CD4-positive, alpha-beta T cell (primary cell): Measurements from ENCODE around the gene GET3. TPM values are rescaled to one million over a fixed set of nuclear protein-coding genes. Genes with fewer than 3 reads are reported as not detected.

Experiments
- ATAC-seq: fragments of 200-7000 bp; cut with Tn5 transposase; one replicate; pipeline ENCODE4 v1.10.0; 2022; ENCODE audit warnings: mild to moderate bottlenecking; ENCODE audit not compliant: poor library complexity
- CTCF ChIA-PET: fragments of 350-600 bp; sonication (Branson Sonifier 250); formaldehyde crosslinking; loops from one replicate; lab custom pipeline; 2021; ENCODE audit warnings: antibody characterized with exemption, inconsistent platforms; lab: Charles Lee
- POLR2A ChIA-PET: fragments of 350-600 bp; sonication (Branson Sonifier 250); formaldehyde crosslinking; loops from one replicate; lab custom pipeline; 2021; ENCODE audit warnings: antibody characterized with exemption, inconsistent platforms; lab: Charles Lee
- DNase-seq, 14 experiments: peaks; one replicate each; pipeline ENCODE4 v3.0.0-alpha.2; 2013 to 2020; ENCODE audit warnings: mixed read lengths in 2 of 14
- H3K27ac ChIP-seq, 2 donors: one replicate each; pipeline versions ENCODE4 v1.5.1 to v1.7.0; 2013; ENCODE audit warnings: low read length in 2 of 2, low read depth in 1 of 2, mild to moderate bottlenecking in 1 of 2
- H3K27me3 ChIP-seq, 2 experiments: 1 replicate in 1 of 2; 2 replicates in 1 of 2; pipeline versions ENCODE4 v1.6.1 to v1.7.0; 2013; ENCODE audit warnings: low read length in 2 of 2, control low read depth in 1 of 2, mild to moderate bottlenecking in 1 of 2, moderate library complexity in 1 of 2; ENCODE audit not compliant: insufficient read depth in 2 of 2, control insufficient read depth in 1 of 2
- H3K36me3 ChIP-seq: one replicate; pipeline ENCODE4 v1.6.1; 2013; ENCODE audit warnings: low read length, control low read depth; ENCODE audit not compliant: insufficient read depth
- H3K4me1 ChIP-seq: one replicate; pipeline ENCODE4 v1.6.1; 2013; ENCODE audit warnings: low read length, control low read depth; ENCODE audit not compliant: insufficient read depth
- H3K4me3 ChIP-seq: one replicate; pipeline ENCODE4 v1.5.1; 2013; ENCODE audit warnings: mild to moderate bottlenecking, low read length, moderate library complexity
- H3K9me3 ChIP-seq, 2 experiments: 1 replicate in 1 of 2; 2 replicates in 1 of 2; pipeline versions ENCODE4 v1.6.1 to v1.7.0; 2013; ENCODE audit warnings: low read length in 2 of 2, mild to moderate bottlenecking in 2 of 2, control low read depth in 1 of 2, moderate library complexity in 1 of 2; ENCODE audit not compliant: control insufficient read depth in 1 of 2, insufficient read depth in 1 of 2
- H3K27ac Mint-ChIP-seq: one replicate; pipeline ENCODE4 v1.8.0; 2020; ENCODE audit warnings: mixed read lengths
- H3K27me3 Mint-ChIP-seq: one replicate; pipeline ENCODE4 v1.8.0; 2021; ENCODE audit warnings: mixed read lengths
- H3K36me3 Mint-ChIP-seq: one replicate; pipeline ENCODE4 v1.8.0; 2021; ENCODE audit warnings: low read depth, mixed read lengths
- H3K4me1 Mint-ChIP-seq: one replicate; pipeline ENCODE4 v1.8.0; 2021; ENCODE audit warnings: low read depth, mixed read lengths
- H3K4me3 Mint-ChIP-seq: one replicate; pipeline ENCODE4 v1.8.0; 2020; ENCODE audit warnings: mild to moderate bottlenecking, mixed read lengths
- H3K9me3 Mint-ChIP-seq: one replicate; pipeline ENCODE4 v1.8.0; 2020; ENCODE audit warnings: mixed read lengths
- CTCF ChIP-seq: fragments of 200-600 bp; IDR thresholded peaks from one replicate; pipeline ENCODE4 v1.8.0; 2022; ENCODE audit warnings: antibody characterized with exemption, mild to moderate bottlenecking
- intact Hi-C, 2 experiments: fragments of 100-400 bp; cut with DNase I in 1 of 2; cut with micrococcal nuclease in 1 of 2; formaldehyde crosslinking; loops; one replicate each; pipeline versions ENCODE4 v1.15.1 to v1.9.0; 2023 to 2025; cut with DNase I, micrococcal nuclease
- total RNA-seq, 174 experiments: library from RNA in 2 of 174; stranded (reverse) in 2 of 174; gene quantifications; one replicate each; pipeline ENCODE4 v1.2.3 and lab custom pipeline; 2021 to 2026

The GET3 gene
- total RNA-seq, 2 experiments from 2014 or later, result 13.9 to 14.5 TPM

GRCh38 chr19:12692960-12693359 is 44.3 kb upstream of the GET3 start:
- no peak for DNase-seq
- Mint-ChIP-seq H3K27ac (no peak overlapping the region), H3K27me3 (no peaks in the 10 kb centered on the region), H3K4me1 (peaks cover 8% of the 10 kb centered on the region), H3K4me3 (no peak overlapping the region), H3K36me3 (peaks cover 8% of the 10 kb centered on the region), H3K9me3 (no peaks in the 10 kb centered on the region)
- no peak for ATAC-seq
- Histone ChIP-seq H3K9me3 (no peaks in the 10 kb centered on the region), H3K27ac (no peak overlapping the region), H3K4me3 (no peak overlapping the region), H3K36me3 (peaks cover 2% of the 10 kb centered on the region), H3K27me3 (no peaks in the 10 kb centered on the region), H3K4me1 (peaks cover 23% of the 10 kb centered on the region)
- intact Hi-C loops, result loop anchor here in 1 of 2 experiments (10.0 kb wide), 1 partner anchor 1188 kb away; the partner anchor contains the start of gene ZNF653
- ChIA-PET POLR2A (no interaction called here), CTCF (no interaction called here)
- no peak for TF ChIP-seq CTCF

- peak in 1 of 14 experiments; percentile 20 for DNase-seq
- no peak overlapping the region for H3K4me3 Mint-ChIP-seq
- POLR2A ChIA-PET, result interaction anchor here (2.7 kb wide), 1 partner anchor 13 kb away, joined by 27 read pairs; the partner anchor contains the start of gene DHPS
Measured at GRCh38 chr19:12694641-12695040, 42.7 kb upstream of the GET3 start.

GRCh38 chr19:12695096-12695495 is 42.2 kb upstream of the GET3 start:
- H3K9me3 Mint-ChIP-seq, result no peaks in the 10 kb centered on the region
- no peak for DNase-seq
- Histone ChIP-seq H3K4me1 (peaks cover 23% of the 10 kb centered on the region), H3K27ac (no peak overlapping the region), H3K36me3 (peaks cover 2% of the 10 kb centered on the region), H3K27me3 (no peaks in the 10 kb centered on the region), H3K4me3 (no peak overlapping the region), H3K9me3 (no peaks in the 10 kb centered on the region)
- no peak for TF ChIP-seq CTCF
- no peak for ATAC-seq
- H3K36me3 Mint-ChIP-seq, result peaks cover 16% of the 10 kb centered on the region
- ChIA-PET CTCF (interaction anchor here (1.0 kb wide), 1 partner anchor 82 kb away, joined by 3 read pairs; no protein-coding TSS in a partner anchor), POLR2A (interaction anchor here (2.1 to 2.7 kb wide), 2 partner anchors 14 to 27 kb away, joined by 12 to 27 read pairs; partner anchors contain the start of gene DHPS)
- H3K27ac Mint-ChIP-seq, result no peak overlapping the region
- peak overlapping the region; percentile 20 for H3K4me3 Mint-ChIP-seq
- H3K4me1 Mint-ChIP-seq, result peaks cover 11% of the 10 kb centered on the region
- no peaks in the 10 kb centered on the region for H3K27me3 Mint-ChIP-seq
- intact Hi-C loops, result loop anchor here in 1 of 2 experiments (10.0 kb wide), 1 partner anchor 1190 kb away; the partner anchor contains the start of gene ZNF653

More at GRCh38 chr19:12694641-12695040, 42.7 kb upstream of the GET3 start:
- Histone ChIP-seq H3K4me1 (peaks cover 23% of the 10 kb centered on the region), H3K9me3 (no peaks in the 10 kb centered on the region), H3K27me3 (no peaks in the 10 kb centered on the region), H3K27ac (no peak overlapping the region), H3K4me3 (no peak overlapping the region), H3K36me3 (peaks cover 2% of the 10 kb centered on the region)
- Mint-ChIP-seq H3K4me1 (peaks cover 11% of the 10 kb centered on the region), H3K27ac (no peak overlapping the region), H3K9me3 (no peaks in the 10 kb centered on the region), H3K27me3 (no peaks in the 10 kb centered on the region), H3K36me3 (peaks cover 16% of the 10 kb centered on the region)
- no peak for TF ChIP-seq CTCF
- intact Hi-C loops, result loop anchor here in 1 of 2 experiments (10.0 kb wide), 1 partner anchor 1190 kb away; the partner anchor contains the start of gene ZNF653
- CTCF ChIA-PET, result interaction anchor here (1.0 kb wide), 1 partner anchor 83 kb away, joined by 3 read pairs; no protein-coding TSS in a partner anchor
- ATAC-seq, result no peak
